ENCODE measurements around the gene CLEC3B.

DNA sequence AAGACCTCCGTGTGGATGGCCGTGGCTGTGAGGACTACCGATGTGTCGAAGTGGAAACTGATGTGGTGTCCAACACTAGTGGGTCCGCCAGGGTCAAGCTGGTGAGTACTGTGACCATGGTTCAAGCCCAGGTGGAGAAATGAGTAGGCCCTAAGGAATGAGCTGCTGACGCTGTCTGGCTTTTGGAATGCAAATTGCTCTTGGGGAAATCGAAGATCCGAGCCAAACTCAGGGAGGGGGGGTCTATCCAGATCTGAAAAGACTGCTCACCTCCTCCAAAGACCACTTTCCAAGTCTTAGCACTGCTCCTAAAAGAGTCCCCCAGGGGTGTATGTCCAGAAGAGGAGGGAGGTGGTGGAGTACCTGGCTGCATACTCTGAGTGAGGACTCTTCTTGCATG is 37.0 kb upstream of the CLEC3B start:
- no peak for TF ChIP-seq EZH2 (IDR thresholded peaks at IDR 0.05; ENCODE audit: low read length, missing control alignments)
- TF ChIP-seq CTCF (conservative IDR thresholded peaks at IDR 0.05 in 1 of 2, IDR thresholded peaks at IDR 0.05 in 1 of 2; ENCODE audit: low read depth in 1 of 2, low read length in 2 of 2) = no peak

All from fibroblast of lung (primary cell).